GM19328 (cell line): ENCODE data around the gene MICALL2.

Experiments
- ATAC-seq: cut with Tn5 transposase; IDR thresholded peaks from one replicate; pipeline ENCODE4 v1.9.1; 2021; ENCODE audit warnings: mild to moderate bottlenecking, moderate library complexity; ENCODE audit not compliant: unreplicated experiment

Gene MICALL2

GRCh38 chr7:1434891-1435670, 24.2 kb downstream of the MICALL2 start:
- ATAC-seq = no peak

- no peak for ATAC-seq
Observed at GRCh38 chr7:1434165-1434718, 25.0 kb downstream of the MICALL2 start.

- ATAC-seq = no peak
Observed at GRCh38 chr7:1433128-1433920, 25.9 kb downstream of the MICALL2 start.

GRCh38 chr7:1432411-1433082, 26.7 kb downstream of the MICALL2 start:
- no peak for ATAC-seq

GRCh38 chr7:1431634-1432380, 27.5 kb downstream of the MICALL2 start:
- no peak for ATAC-seq

- ATAC-seq = no peak
Observed at GRCh38 chr7:1431226-1431625, 28.0 kb downstream of the MICALL2 start.

GRCh38 chr7:1430056-1430845, 29.0 kb downstream of the MICALL2 start:
- no peak for ATAC-seq

GRCh38 chr7:1428941-1429501, 30.2 kb downstream of the MICALL2 start:
- ATAC-seq = no peak

GRCh38 chr7:1427064-1427657, 32.1 kb downstream of the MICALL2 start:
- ATAC-seq = no peak

- no peak for ATAC-seq
Observed at GRCh38 chr7:1426474-1426873, 32.8 kb downstream of the MICALL2 start.

- ATAC-seq = no peak
Observed at GRCh38 chr7:1425292-1426136, 33.8 kb downstream of the MICALL2 start.

GRCh38 chr7:1424041-1424440, 35.2 kb downstream of the MICALL2 start:
- no peak for ATAC-seq

GRCh38 chr7:1423264-1423811, 35.9 kb downstream of the MICALL2 start:
- ATAC-seq = no peak

- no peak for ATAC-seq
Observed at GRCh38 chr7:1422512-1423263, 36.6 kb downstream of the MICALL2 start.

GRCh38 chr7:1421946-1422345, 37.3 kb downstream of the MICALL2 start:
- no peak for ATAC-seq

- no peak for ATAC-seq
Observed at GRCh38 chr7:1421020-1421790, 38.1 kb downstream of the MICALL2 start.
